Duodenal mucosa (tissue), 2 donors: ENCODE measurements around the gene DIO3.

Experiments used
- H3K27ac ChIP-seq: one replicate; pipeline ENCODE4 v1.7.0; 2013; ENCODE audit warnings: low read depth, low read length
- H3K27me3 ChIP-seq, 2 donors: one replicate each; pipeline ENCODE4 v1.7.0; 2013; ENCODE audit warnings: low read length in 2 of 2, control low read depth in 1 of 2; ENCODE audit not compliant: insufficient read depth in 2 of 2, control insufficient read depth in 1 of 2
- H3K36me3 ChIP-seq, 2 donors: one replicate each; pipeline ENCODE4 v1.7.0; 2013; ENCODE audit warnings: low read length in 2 of 2, control low read depth in 1 of 2; ENCODE audit not compliant: insufficient read depth in 2 of 2, control insufficient read depth in 1 of 2
- H3K4me1 ChIP-seq, 2 donors: one replicate each; pipeline ENCODE4 v1.7.0; 2013; ENCODE audit warnings: low read length in 2 of 2, control low read depth in 1 of 2; ENCODE audit not compliant: insufficient read depth in 2 of 2, control insufficient read depth in 1 of 2
- H3K4me3 ChIP-seq, 2 donors: one replicate each; pipeline ENCODE4 v1.7.0; 2013; ENCODE audit warnings: low read length in 2 of 2, low read depth in 1 of 2
- H3K9ac ChIP-seq, 2 donors: one replicate each; pipeline ENCODE4 v1.7.0; 2013; ENCODE audit warnings: low read length in 2 of 2, low read depth in 1 of 2
- H3K9me3 ChIP-seq, 2 donors: one replicate each; pipeline ENCODE4 v1.7.0; 2013; ENCODE audit warnings: low read length in 2 of 2, control low read depth in 1 of 2; ENCODE audit not compliant: control insufficient read depth in 1 of 2

Gene DIO3

DNA sequence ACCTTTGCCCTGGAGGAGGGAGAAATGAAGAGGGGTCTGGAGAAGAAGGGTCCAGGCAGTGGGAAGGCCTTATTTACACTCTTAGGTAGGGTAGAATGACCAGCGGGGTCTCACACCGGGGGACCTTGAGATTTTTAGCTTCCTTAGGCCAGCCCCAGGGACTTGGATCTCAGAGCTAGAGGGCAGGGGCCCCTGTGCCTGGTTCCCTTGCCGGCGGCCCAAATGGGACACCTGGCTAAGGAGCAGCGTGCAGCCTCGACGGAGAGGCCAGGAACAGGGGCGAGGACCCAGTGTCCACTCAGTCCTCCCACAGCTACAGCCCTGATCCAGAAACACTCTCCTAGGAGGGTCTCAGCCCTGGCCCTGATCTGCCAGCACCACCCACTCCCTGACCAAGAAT is 41.8 kb downstream of the DIO3 start:
- H3K9ac ChIP-seq, result no peak overlapping the region
- no peak overlapping the region for H3K4me3 ChIP-seq
- H3K4me1 ChIP-seq, result no peaks in the 10 kb centered on the region
- no peak overlapping the region for H3K27ac ChIP-seq
- no peaks in the 10 kb centered on the region for H3K27me3 ChIP-seq
- H3K9me3 ChIP-seq, result no peaks in the 10 kb centered on the region
- H3K36me3 ChIP-seq, result no peaks in the 10 kb centered on the region

DNA sequence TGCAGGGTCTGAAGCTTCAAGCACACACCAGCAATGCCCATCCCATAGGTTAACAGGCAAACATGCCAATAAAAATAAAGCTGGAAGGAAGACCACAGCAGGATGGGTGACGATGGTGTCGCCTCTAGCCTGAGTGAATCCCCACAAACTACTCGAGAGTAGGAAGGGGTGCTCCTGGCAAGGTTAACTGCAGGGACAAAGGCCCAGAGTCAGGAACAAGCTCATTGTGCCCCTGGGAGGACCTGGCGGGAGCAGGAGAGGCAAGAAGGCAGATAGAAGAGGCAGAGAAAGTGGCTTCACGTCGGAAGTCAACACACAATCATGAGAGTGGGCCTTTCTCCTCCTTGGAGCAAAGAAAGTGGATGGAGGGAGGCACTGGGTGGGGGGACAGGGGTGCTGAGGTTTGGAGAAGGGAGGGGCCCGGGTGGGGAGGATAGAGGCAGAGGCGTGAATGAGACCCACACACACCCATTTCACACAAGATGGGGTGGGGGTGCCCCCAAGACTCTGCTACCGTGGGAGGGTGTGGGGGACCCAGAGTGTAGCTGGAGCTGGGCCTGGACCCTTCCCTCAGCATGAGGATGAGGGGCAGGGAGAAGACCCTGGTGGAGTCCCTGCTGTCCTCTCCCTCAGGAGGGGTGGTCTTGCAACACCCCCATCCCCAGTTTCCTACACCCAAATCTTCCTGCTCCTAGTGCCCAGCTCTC is 43.1 kb downstream of the DIO3 start:
- Histone ChIP-seq H3K36me3 (no peaks in the 10 kb centered on the region), H3K4me1 (no peaks in the 10 kb centered on the region), H3K4me3 (no peak overlapping the region), H3K27me3 (peaks cover 2 to 7% of the 10 kb centered on the region in 2 donors), H3K9ac (no peak overlapping the region), H3K9me3 (no peaks in the 10 kb centered on the region), H3K27ac (no peak overlapping the region)

DNA sequence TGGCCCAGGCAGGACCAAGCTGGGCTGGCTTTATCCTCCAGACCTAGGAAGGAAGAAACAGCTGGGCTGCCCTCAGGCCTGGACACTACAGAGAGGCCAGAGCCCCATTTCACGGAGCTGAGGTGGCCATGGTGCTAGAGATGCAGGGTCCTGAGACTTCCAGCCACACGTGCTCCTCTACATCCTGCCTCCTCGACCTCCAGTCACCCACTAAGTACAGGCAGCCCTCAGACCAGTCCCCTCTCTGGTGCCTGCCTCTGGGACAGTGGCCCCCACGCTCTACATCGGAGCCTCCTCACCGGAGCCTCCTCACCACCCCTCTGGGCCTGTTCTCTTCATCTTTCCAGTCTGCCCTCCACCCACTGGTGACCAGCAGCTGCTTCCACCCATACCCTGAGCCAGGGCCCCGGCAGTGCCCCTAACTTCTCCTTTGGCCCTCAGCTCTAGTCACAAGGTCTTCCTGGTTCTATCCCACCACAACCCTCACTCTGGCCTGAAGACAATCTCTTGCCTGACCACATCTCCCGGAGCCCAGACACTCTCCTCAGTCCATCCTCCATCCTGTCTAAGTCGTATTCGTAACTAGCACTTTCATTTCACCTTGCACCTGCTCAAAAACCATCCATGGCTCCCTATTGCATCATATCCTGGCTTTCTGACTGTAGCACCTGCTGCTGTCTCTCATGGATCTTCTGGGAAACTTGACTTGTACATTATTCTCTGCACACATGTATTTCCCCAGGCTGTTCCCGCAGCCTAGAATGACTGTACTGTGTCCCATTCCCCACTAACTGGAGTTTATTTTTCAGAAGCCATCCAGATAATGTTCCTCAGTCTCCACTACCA is 43.9 kb downstream of the DIO3 start:
- no peak overlapping the region for H3K4me3 ChIP-seq
- no peaks in the 10 kb centered on the region for H3K4me1 ChIP-seq
- no peak overlapping the region for H3K9ac ChIP-seq
- peaks cover 2 to 7% of the 10 kb centered on the region in 2 donors for H3K27me3 ChIP-seq
- no peaks in the 10 kb centered on the region for H3K9me3 ChIP-seq
- H3K36me3 ChIP-seq, result no peaks in the 10 kb centered on the region
- H3K27ac ChIP-seq, result no peak overlapping the region

DNA sequence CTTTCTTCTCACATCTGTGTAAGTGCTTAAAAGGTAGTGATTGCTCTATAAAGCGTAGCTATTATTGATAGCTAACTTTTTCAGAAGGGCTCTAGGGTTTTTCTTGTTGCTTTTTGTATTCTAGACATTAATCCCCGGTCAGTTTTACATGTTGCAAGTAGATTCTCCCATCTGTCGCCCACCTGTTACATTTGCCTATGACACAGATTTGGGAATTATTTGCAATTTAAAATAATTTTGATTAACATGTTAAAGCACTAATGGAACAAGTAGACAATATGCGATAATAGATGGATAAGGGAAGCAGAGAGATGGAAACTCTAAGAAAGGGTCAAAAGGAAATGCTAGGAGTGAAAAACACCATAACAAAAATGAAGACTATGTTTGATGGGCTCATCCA is 44.5 kb downstream of the DIO3 start:
- H3K4me1 ChIP-seq, result no peaks in the 10 kb centered on the region
- H3K27me3 ChIP-seq, result peaks cover 2 to 7% of the 10 kb centered on the region in 2 donors
- H3K4me3 ChIP-seq, result no peak overlapping the region

More for the DNA sequence above, 44.5 kb downstream of the DIO3 start:
- Histone ChIP-seq H3K27ac (no peak overlapping the region), H3K9ac (no peak overlapping the region), H3K9me3 (no peaks in the 10 kb centered on the region), H3K36me3 (no peaks in the 10 kb centered on the region)
